Testis (tissue), 3 donors: ENCODE measurements around the gene PREB. TPM values are rescaled to one million over a fixed set of nuclear protein-coding genes. Genes with fewer than 3 reads are reported as not detected.

ENCODE experiments used
- DNase-seq: peaks from one replicate; pipeline ENCODE4 v3.0.0-alpha.2; 2019
- H3K27ac ChIP-seq, 2 donors: fragments of 200-600 bp; sonication (generic); one replicate each; pipeline ENCODE4 v1.5.1; 2019
- H3K27me3 ChIP-seq: fragments of 200-600 bp; sonication (generic); one replicate; pipeline ENCODE4 v1.5.1; 2019
- H3K36me3 ChIP-seq: fragments of 200-600 bp; sonication (generic); one replicate; pipeline ENCODE4 v1.5.1; 2017; ENCODE audit warnings: low read depth; ENCODE audit errors: missing control alignments
- H3K4me1 ChIP-seq: fragments of 200-600 bp; sonication (generic); one replicate; pipeline ENCODE4 v1.5.1; 2019
- H3K4me3 ChIP-seq, 2 donors: fragments of 200-600 bp; sonication (generic); one replicate each; pipeline ENCODE4 v1.5.1; 2017 to 2019
- H3K9me3 ChIP-seq: fragments of 200-600 bp; sonication (generic); one replicate; pipeline ENCODE4 v1.5.1; 2017
- POLR2A ChIP-seq: fragments of 450-650 bp; IDR thresholded peaks from one replicate; pipeline ENCODE4 v1.6.1; 2017; ENCODE audit warnings: antibody characterized with exemption, mild to moderate bottlenecking, moderate library complexity
- WGBS, 2 donors: methylation state at CpG; one replicate each; pipeline ENCODE4 v1.1.5; 2018; 5-methylcytosine and 5-hydroxymethylcytosine counted together
- intact Hi-C: fragments of 100-400 bp; cut with DNase I; formaldehyde crosslinking; loops from one replicate; pipeline ENCODE4 v1.15.1; 2023; ENCODE audit warnings: low total_unique reads
- polyA plus RNA-seq: library from polyadenylated mRNA; stranded (reverse); fragments of 350-450 nt; fragmentation: Illumina TruSeq; extraction: RNeasy Lipid Tissue Mini Kit (QIAGEN cat#74804); gene quantifications from one replicate; pipeline ENCODE4 v1.2.3, GENCODE V29; 2014; ENCODE audit warnings: low read depth, low replicate concordance; ENCODE audit not compliant: insufficient read depth
- total RNA-seq, 2 donors: library from RNA; depleted of rRNA; stranded (reverse); fragments of >200 nt; gene quantifications; one replicate each; pipeline ENCODE4 v1.2.3, GENCODE V29; 2016
- TF ChIP-seq, protein P1 (sequence below), 3 experiments: fragments of 450-650 bp in 2 of 3; fragments of 200-600 bp in 1 of 3; sonication (generic) in 1 of 3; IDR thresholded peaks; one replicate each; pipeline ENCODE4 v1.5.1; 2016 to 2019; ENCODE audit warnings: antibody characterized with exemption in 3 of 3, mild to moderate bottlenecking in 2 of 3, moderate library complexity in 1 of 3

Gene PREB
- total and polyA plus RNA-seq, 3 donors from 2014 or later: 62.4 to 84.0 (median 82.0) TPM

DNA sequence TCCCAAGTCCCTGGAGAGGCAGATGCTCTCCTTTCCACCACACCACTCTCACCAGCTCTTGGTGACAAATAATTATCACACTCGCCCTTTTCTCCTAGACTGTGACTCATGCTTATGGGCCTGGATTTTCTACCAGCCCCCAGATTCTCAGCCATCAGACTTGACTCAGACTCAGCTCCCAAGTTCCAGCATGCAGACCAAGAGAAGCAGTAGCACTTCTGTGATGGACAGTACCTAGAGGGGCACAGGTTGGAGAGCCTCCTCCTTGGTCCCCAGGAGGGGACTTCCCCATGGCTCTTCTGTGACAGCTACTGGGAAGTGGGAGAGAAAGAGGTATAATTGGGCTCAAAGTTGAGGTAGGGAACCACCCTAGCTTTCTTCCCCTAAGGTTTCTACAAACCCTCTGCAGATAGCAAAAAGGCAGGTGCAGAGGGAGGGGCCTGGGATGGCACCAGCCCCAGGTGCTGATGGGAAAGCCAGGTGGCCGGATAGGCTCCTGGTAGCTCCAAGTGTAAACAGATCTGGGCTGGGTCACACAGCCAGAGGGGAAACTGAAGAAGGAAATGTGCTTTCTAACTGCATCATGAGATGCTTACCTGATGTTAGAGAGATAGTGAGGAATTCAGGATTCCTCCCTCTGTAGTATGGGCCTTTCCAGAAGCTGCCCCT is 18.5 kb upstream of the PREB start:
- no peak for DNase-seq
- TF ChIP-seq POLR2A: no peak
- TF ChIP-seq, protein P1, sequence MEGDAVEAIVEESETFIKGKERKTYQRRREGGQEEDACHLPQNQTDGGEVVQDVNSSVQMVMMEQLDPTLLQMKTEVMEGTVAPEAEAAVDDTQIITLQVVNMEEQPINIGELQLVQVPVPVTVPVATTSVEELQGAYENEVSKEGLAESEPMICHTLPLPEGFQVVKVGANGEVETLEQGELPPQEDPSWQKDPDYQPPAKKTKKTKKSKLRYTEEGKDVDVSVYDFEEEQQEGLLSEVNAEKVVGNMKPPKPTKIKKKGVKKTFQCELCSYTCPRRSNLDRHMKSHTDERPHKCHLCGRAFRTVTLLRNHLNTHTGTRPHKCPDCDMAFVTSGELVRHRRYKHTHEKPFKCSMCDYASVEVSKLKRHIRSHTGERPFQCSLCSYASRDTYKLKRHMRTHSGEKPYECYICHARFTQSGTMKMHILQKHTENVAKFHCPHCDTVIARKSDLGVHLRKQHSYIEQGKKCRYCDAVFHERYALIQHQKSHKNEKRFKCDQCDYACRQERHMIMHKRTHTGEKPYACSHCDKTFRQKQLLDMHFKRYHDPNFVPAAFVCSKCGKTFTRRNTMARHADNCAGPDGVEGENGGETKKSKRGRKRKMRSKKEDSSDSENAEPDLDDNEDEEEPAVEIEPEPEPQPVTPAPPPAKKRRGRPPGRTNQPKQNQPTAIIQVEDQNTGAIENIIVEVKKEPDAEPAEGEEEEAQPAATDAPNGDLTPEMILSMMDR (IDR thresholded peaks at IDR 0.05): no peak
- intact Hi-C loops: no loop called here
- Histone ChIP-seq H3K4me3 (no peak overlapping the region), H3K36me3 (no peaks in the 10 kb centered on the region), H3K27ac (peak overlapping the region in 1 of 2 donors; percentile 8), H3K27me3 (no peaks in the 10 kb centered on the region), H3K9me3 (no peaks in the 10 kb centered on the region), H3K4me1 (peaks cover 29% of the 10 kb centered on the region)
- WGBS, 2 donors: 80 to 85% methylated on average over 2 of the region's 2 CpGs

DNA sequence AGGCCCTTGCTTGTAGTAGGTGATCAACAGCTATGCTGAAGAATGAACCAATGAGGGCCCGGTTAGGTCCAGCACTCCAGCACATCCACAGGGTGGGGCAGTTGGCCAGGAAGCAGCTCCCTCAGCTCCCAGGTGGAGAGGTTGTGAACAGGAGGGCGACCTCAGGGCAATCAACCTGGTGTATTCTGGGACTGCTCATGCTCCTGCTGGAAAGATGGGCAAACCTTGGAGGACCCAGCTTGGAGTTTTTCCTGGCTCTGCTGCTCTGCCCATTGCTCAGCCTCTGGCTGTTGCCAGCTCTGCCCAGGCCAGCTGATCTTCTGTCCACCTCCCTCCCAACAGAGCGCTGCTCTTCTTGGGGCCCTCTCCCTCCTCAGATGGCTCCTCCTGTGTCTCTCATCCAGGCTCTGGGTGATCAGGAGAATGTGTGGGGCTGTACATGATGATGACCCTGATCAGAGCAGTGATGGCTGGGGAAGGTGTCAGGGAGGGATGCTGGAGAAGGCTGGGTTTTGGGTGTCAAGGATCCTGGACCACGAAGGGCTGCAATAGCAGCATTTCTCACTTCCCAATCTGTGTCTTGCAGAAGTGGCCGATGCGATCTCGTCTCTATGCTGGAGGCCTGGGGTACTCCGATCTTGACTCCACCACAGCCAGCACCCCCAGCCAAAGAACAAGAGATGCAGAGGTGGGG is 17.8 kb upstream of the PREB start:
- H3K9me3 ChIP-seq: no peaks in the 10 kb centered on the region
- no peaks in the 10 kb centered on the region for H3K27me3 ChIP-seq
- H3K27ac ChIP-seq: no peak overlapping the region
- no peak for DNase-seq
- no peaks in the 10 kb centered on the region for H3K36me3 ChIP-seq
- H3K4me1 ChIP-seq: peaks cover 29% of the 10 kb centered on the region
- TF ChIP-seq POLR2A: no peak
- TF ChIP-seq, protein P1 (IDR thresholded peaks at IDR 0.05): no peak
- 90 to 92% methylated on average over 6 to 8 of the region's 8 CpGs for WGBS, 2 donors
- no peak overlapping the region for H3K4me3 ChIP-seq
- intact Hi-C loops: no loop called here

DNA sequence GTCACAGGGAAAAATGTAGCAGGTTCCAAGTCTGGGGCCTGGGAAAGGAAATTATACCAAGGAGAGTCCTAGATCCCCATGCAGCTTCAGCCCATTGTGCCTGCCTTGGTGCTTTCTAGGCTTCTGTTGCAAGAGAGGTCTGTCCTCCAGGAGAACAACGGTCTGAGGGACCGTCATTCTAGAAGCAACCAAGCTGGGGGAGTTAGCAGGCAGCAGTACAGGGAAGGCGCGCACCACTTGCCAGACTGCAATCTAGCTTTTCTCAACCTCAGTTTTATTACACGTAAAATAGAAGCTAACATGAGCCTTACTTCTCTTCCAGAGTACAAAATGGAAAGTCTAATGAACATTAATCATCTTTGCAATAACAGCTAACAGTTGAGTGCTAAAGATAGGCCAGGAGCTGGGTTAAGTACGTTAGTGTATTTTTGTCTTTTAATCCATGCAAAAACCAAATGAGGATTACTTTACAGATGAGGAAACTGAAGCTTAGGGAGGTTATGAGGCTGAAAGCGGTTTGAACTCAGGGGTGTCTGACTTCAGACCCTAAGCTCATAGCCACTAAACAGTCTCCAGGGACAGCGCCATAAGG is 16.3 kb upstream of the PREB start:
- Histone ChIP-seq H3K27ac (peak overlapping the region; percentile 47 to 78), H3K4me1 (peaks cover 29% of the 10 kb centered on the region), H3K4me3 (no peak overlapping the region), H3K36me3 (no peaks in the 10 kb centered on the region), H3K9me3 (no peaks in the 10 kb centered on the region), H3K27me3 (no peaks in the 10 kb centered on the region)
- DNase-seq: no peak
- TF ChIP-seq, protein P1 (IDR thresholded peaks at IDR 0.05): no peak
- no peak for TF ChIP-seq POLR2A
- 61 to 64% methylated on average over 8 of the region's 8 CpGs for WGBS, 2 donors
- intact Hi-C loops: no loop called here

DNA sequence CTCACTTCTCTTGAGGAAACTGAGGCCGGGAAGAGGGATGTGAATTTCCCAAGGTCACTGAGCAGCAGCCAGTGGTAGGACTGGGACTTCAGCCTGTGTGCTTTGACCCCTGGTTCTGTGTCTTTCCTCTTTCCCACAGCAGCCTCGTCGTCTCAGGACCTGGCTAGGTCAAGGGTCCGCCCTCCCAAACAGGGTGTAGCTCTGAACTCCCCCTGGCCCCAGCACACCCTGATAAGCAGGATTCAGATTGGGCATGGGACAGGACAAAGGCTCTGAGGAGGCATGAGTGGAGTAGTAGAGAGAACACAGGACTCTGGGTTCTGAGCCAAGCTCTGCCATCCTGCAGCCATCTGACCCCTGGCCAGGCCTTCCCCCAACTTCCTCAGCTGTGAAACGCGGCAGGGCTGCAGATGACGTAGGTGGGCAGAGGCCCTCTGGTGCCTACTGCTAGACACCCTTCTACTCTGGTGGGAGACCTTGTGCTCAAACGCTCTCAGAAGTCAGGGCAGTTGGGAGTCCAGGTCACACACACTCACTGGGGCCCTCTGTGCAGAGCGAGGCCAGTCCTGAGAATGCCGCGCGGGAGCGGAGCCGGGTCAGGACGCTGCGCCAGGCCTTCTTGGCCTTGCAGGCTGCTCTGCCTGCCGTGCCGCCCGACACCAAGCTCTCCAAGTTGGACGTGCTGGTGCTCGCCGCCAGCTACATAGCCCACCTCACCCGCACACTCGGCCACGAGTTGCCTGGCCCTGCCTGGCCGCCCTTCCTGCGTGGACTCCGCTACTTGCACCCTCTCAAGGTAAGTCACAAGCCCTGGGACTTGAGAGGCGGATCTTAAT is 15.4 kb upstream of the PREB start:
- no peak for DNase-seq
- Histone ChIP-seq H3K9me3 (no peaks in the 10 kb centered on the region), H3K27me3 (no peaks in the 10 kb centered on the region), H3K36me3 (no peaks in the 10 kb centered on the region), H3K27ac (peak overlapping the region; percentile 47 to 78), H3K4me3 (no peak overlapping the region), H3K4me1 (peaks cover 22% of the 10 kb centered on the region)
- no peak for TF ChIP-seq POLR2A
- TF ChIP-seq, protein P1 (IDR thresholded peaks at IDR 0.05): no peak
- WGBS, 2 donors: 51 to 72% methylated on average over 10 to 29 of the region's 29 CpGs
- intact Hi-C loops: no loop called here
